GM23338 (cell line): Measurements from ENCODE around the gene PKD2L1. TPM values are rescaled to one million over a fixed set of nuclear protein-coding genes. Genes with fewer than 3 reads are reported as not detected.

Experiments
- ATAC-seq: fragments of 200-7000 bp; cut with Tn5 transposase; 3 replicates; pipeline ENCODE4 v1.9.1; 2020
- DNase-seq: peaks from one replicate; pipeline ENCODE4 v3.0.0-alpha.2; 2015; ENCODE audit warnings: low spot score
- H2AFZ ChIP-seq: fragments of 200-600 bp; sonication (generic); 2 replicates; pipeline ENCODE4 v1.8.0; 2016; ENCODE audit warnings: antibody characterized with exemption, mild to moderate bottlenecking, moderate library complexity
- H3F3A ChIP-seq: fragments of 200-600 bp; sonication (generic); replicated peaks from 2 replicates; pipeline ENCODE4 v1.8.0; 2017; ENCODE audit warnings: antibody characterized with exemption, mixed run types, low read depth
- H3K27ac ChIP-seq: fragments of 200-600 bp; sonication (generic); 2 replicates; pipeline ENCODE4 v1.6.1; 2016; ENCODE audit warnings: low read depth
- H3K27me3 ChIP-seq: fragments of 200-600 bp; sonication (generic); 2 replicates; pipeline ENCODE4 v1.8.0; 2016; ENCODE audit warnings: mild to moderate bottlenecking, mixed run types, moderate library complexity; ENCODE audit not compliant: insufficient read depth
- H3K36me3 ChIP-seq: fragments of 200-600 bp; sonication (generic); 2 replicates; pipeline ENCODE4 v1.8.0; 2016; ENCODE audit warnings: mild to moderate bottlenecking; ENCODE audit not compliant: insufficient read depth
- H3K4me1 ChIP-seq: fragments of 200-600 bp; sonication (generic); 2 replicates; pipeline ENCODE4 v1.8.0; 2016; ENCODE audit warnings: mild to moderate bottlenecking, moderate library complexity; ENCODE audit not compliant: insufficient read depth
- H3K4me2 ChIP-seq: fragments of 200-600 bp; sonication (generic); 2 replicates; pipeline ENCODE4 v1.7.1; 2017; ENCODE audit warnings: mixed run types
- H3K4me3 ChIP-seq: fragments of 200-600 bp; sonication (generic); 2 replicates; pipeline ENCODE4 v1.6.1; 2016; ENCODE audit warnings: mixed run types
- H3K79me2 ChIP-seq: fragments of 200-600 bp; sonication (generic); replicated peaks from 2 replicates; pipeline ENCODE4 v1.8.0; 2017; ENCODE audit warnings: mild to moderate bottlenecking; ENCODE audit not compliant: insufficient read depth
- H3K9me2 ChIP-seq: fragments of 200-600 bp; sonication (generic); 2 replicates; pipeline ENCODE4 v1.8.0; 2017; ENCODE audit not compliant: insufficient read depth
- H4K20me1 ChIP-seq: fragments of 200-600 bp; sonication (generic); replicated peaks from 2 replicates; pipeline ENCODE4 v1.8.0; 2017; ENCODE audit warnings: mild to moderate bottlenecking; ENCODE audit not compliant: insufficient read depth
- H3K27ac Mint-ChIP-seq: 2 replicates; pipeline ENCODE4 v1.8.0; 2020; ENCODE audit warnings: inconsistent platforms, mild to moderate bottlenecking, moderate library complexity, mixed read lengths
- H3K27me3 Mint-ChIP-seq: 3 replicates; pipeline ENCODE4 v1.8.0; 2022; ENCODE audit warnings: low read depth, mild to moderate bottlenecking, moderate library complexity, mixed read lengths, inconsistent platforms; ENCODE audit not compliant: insufficient read depth, poor library complexity
- H3K36me3 Mint-ChIP-seq: 3 replicates; pipeline ENCODE4 v1.8.0; 2021; ENCODE audit warnings: low read depth, mild to moderate bottlenecking, inconsistent platforms, moderate library complexity, mixed read lengths
- H3K4me1 Mint-ChIP-seq: 3 replicates; pipeline ENCODE4 v1.8.0; 2020; ENCODE audit warnings: mild to moderate bottlenecking, inconsistent platforms, mixed read lengths
- H3K4me3 Mint-ChIP-seq: 3 replicates; pipeline ENCODE4 v1.8.0; 2021; ENCODE audit warnings: moderate library complexity, mild to moderate bottlenecking, inconsistent platforms, mixed read lengths
- H3K9me3 Mint-ChIP-seq: 3 replicates; pipeline ENCODE4 v1.8.0; 2020; ENCODE audit warnings: moderate library complexity, mild to moderate bottlenecking, inconsistent platforms, mixed read lengths
- CREB1 ChIP-seq: fragments of 250-450 bp; sonication (Bioruptor Pico); IDR thresholded peaks from 2 replicates; pipeline ENCODE4 v1.5.0; 2020; ENCODE audit warnings: low read depth, mild to moderate bottlenecking, moderate library complexity
- CTCF ChIP-seq, 2 experiments: fragments of 200-600 bp in 1 of 2; sonication (generic) in 1 of 2; conservative IDR thresholded peaks; 2 replicates each; pipeline versions ENCODE4 v1.5.1 to v1.6.1; 2016 to 2017; ENCODE audit warnings: antibody characterized with exemption in 2 of 2, low read depth in 2 of 2, mild to moderate bottlenecking in 2 of 2, moderate library complexity in 1 of 2
- EZH2 ChIP-seq: fragments of 200-600 bp; sonication (generic); IDR thresholded peaks from one replicate; pipeline ENCODE4 v1.8.0; 2017; ENCODE audit warnings: antibody characterized with exemption, mild to moderate bottlenecking, low read depth; ENCODE audit not compliant: unreplicated experiment
- EZH2phosphoT487 ChIP-seq: fragments of 200-600 bp; sonication (generic); IDR thresholded peaks from one replicate; pipeline ENCODE4 v1.8.1; 2018; ENCODE audit warnings: antibody characterized with exemption; ENCODE audit not compliant: unreplicated experiment
- JUNB ChIP-seq: IDR thresholded peaks from one replicate; pipeline ENCODE4 v1.6.1; 2016; ENCODE audit warnings: antibody characterized with exemption; ENCODE audit not compliant: unreplicated experiment
- NANOG ChIP-seq: IDR thresholded peaks from 2 replicates; pipeline ENCODE4 v1.6.1; 2016; ENCODE audit warnings: antibody characterized with exemption, borderline replicate concordance
- POLR2AphosphoS5 ChIP-seq: IDR thresholded peaks from 2 replicates; pipeline ENCODE4 v1.6.1; 2016; ENCODE audit warnings: antibody characterized with exemption, low read depth
- STAT1 ChIP-seq: IDR thresholded peaks from one replicate; pipeline ENCODE4 v1.6.1; 2016; ENCODE audit warnings: antibody characterized with exemption; ENCODE audit not compliant: unreplicated experiment
- ZNF114 ChIP-seq: fragments of 250-450 bp; sonication (Bioruptor Pico); IDR thresholded peaks from 2 replicates; pipeline ENCODE4 v1.5.0; 2020; ENCODE audit warnings: mild to moderate bottlenecking, moderate library complexity
- ZNF331 ChIP-seq: fragments of 250-450 bp; sonication (Bioruptor Pico); IDR thresholded peaks from 2 replicates; pipeline ENCODE4 v1.5.0; 2020; ENCODE audit warnings: low read depth, mild to moderate bottlenecking, moderate library complexity
- polyA plus RNA-seq: library from polyadenylated mRNA; unstranded; fragments of >200 nt; fragmentation: Nextera tagmentation; extraction: Ambion mirVana; gene quantifications from 2 replicates; pipeline ENCODE4 v1.2.1, GENCODE V29; 2016
- total RNA-seq: library from RNA; depleted of rRNA; stranded (reverse); fragments of >200 nt; shearing (Covaris generic); gene quantifications from 2 replicates; pipeline ENCODE4 v1.2.3, GENCODE V29; 2014
- TF ChIP-seq, protein P1 (sequence below): fragments of 250-450 bp; sonication (Bioruptor Pico); IDR thresholded peaks from 2 replicates; pipeline ENCODE4 v1.5.0; 2020; ENCODE audit warnings: mild to moderate bottlenecking, moderate library complexity
- TF ChIP-seq, protein P2 (sequence below): IDR thresholded peaks from 2 replicates; pipeline ENCODE4 v1.6.1; 2016; ENCODE audit warnings: antibody characterized with exemption
- TF ChIP-seq, protein P3 (sequence below): IDR thresholded peaks from one replicate; pipeline ENCODE4 v1.6.1; 2018; ENCODE audit warnings: antibody characterized with exemption; ENCODE audit not compliant: unreplicated experiment

The PKD2L1 gene
- total and polyA plus RNA-seq, 2 experiments from 2014 or later: not detected

DNA sequence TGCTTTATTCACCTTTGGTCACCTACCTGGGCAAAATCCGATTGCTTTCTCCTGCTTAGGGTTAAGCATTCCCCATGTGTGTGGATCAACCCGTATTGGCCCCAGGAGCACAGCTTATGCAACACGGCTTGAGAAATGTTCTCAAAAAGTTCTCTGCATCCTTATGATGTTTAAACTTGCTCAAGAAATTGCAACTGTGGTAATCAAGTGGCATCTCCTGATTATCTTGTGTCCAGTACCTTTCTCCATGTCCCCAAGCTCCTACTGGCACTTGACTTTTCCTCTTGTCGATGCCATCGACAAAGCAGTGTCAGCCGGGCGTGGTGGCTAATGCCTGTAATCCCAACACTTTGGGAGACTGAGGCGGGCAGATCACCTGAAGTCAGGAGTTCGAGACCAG, 4.7 kb upstream of the PKD2L1 start:
- no peaks in the 10 kb centered on the region for H3F3A ChIP-seq
- no peak overlapping the region for H3K4me2 ChIP-seq
- peaks cover 15% of the 10 kb centered on the region for H3K27me3 Mint-ChIP-seq
- H3K4me1 ChIP-seq: no peaks in the 10 kb centered on the region
- H3K4me3 Mint-ChIP-seq: no peak overlapping the region
- H3K4me1 Mint-ChIP-seq: peaks cover 5% of the 10 kb centered on the region; the same call in 1 of the 3 replicates
- no peak overlapping the region for H3K27ac ChIP-seq
- no peak overlapping the region for H3K4me3 ChIP-seq
- TF ChIP-seq EZH2 (no peak), ZNF331 (no peak), ZNF114 (no peak), NANOG (no peak), STAT1 (no peak), JUNB (no peak), EZH2phosphoT487 (no peak), CREB1 (no peak), CTCF (conservative IDR thresholded peaks at IDR 0.05; ENCODE audit: low read depth in 2 of 2) (no peak), POLR2AphosphoS5 (no peak)
- TF ChIP-seq, protein P1, sequence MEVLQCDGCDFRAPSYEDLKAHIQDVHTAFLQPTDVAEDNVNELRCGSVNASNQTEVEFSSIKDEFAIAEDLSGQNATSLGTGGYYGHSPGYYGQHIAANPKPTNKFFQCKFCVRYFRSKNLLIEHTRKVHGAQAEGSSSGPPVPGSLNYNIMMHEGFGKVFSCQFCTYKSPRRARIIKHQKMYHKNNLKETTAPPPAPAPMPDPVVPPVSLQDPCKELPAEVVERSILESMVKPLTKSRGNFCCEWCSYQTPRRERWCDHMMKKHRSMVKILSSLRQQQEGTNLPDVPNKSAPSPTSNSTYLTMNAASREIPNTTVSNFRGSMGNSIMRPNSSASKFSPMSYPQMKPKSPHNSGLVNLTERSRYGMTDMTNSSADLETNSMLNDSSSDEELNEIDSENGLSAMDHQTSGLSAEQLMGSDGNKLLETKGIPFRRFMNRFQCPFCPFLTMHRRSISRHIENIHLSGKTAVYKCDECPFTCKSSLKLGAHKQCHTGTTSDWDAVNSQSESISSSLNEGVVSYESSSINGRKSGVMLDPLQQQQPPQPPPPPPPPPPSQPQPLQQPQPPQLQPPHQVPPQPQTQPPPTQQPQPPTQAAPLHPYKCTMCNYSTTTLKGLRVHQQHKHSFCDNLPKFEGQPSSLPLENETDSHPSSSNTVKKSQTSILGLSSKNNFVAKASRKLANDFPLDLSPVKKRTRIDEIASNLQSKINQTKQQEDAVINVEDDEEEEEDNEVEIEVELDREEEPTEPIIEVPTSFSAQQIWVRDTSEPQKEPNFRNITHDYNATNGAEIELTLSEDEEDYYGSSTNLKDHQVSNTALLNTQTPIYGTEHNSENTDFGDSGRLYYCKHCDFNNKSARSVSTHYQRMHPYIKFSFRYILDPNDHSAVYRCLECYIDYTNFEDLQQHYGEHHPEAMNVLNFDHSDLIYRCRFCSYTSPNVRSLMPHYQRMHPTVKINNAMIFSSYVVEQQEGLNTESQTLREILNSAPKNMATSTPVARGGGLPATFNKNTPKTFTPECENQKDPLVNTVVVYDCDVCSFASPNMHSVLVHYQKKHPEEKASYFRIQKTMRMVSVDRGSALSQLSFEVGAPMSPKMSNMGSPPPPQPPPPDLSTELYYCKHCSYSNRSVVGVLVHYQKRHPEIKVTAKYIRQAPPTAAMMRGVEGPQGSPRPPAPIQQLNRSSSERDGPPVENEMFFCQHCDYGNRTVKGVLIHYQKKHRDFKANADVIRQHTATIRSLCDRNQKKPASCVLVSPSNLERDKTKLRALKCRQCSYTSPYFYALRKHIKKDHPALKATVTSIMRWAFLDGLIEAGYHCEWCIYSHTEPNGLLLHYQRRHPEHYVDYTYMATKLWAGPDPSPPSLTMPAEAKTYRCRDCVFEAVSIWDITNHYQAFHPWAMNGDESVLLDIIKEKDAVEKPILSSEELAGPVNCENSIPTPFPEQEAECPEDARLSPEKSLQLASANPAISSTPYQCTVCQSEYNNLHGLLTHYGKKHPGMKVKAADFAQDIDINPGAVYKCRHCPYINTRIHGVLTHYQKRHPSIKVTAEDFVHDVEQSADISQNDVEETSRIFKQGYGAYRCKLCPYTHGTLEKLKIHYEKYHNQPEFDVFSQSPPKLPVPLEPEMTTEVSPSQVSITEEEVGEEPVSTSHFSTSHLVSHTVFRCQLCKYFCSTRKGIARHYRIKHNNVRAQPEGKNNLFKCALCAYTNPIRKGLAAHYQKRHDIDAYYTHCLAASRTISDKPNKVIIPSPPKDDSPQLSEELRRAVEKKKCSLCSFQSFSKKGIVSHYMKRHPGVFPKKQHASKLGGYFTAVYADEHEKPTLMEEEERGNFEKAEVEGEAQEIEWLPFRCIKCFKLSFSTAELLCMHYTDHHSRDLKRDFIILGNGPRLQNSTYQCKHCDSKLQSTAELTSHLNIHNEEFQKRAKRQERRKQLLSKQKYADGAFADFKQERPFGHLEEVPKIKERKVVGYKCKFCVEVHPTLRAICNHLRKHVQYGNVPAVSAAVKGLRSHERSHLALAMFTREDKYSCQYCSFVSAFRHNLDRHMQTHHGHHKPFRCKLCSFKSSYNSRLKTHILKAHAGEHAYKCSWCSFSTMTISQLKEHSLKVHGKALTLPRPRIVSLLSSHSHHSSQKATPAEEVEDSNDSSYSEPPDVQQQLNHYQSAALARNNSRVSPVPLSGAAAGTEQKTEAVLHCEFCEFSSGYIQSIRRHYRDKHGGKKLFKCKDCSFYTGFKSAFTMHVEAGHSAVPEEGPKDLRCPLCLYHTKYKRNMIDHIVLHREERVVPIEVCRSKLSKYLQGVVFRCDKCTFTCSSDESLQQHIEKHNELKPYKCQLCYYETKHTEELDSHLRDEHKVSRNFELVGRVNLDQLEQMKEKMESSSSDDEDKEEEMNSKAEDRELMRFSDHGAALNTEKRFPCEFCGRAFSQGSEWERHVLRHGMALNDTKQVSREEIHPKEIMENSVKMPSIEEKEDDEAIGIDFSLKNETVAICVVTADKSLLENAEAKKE (CRISPR knock-in tag): no peak
- TF ChIP-seq, protein P2, sequence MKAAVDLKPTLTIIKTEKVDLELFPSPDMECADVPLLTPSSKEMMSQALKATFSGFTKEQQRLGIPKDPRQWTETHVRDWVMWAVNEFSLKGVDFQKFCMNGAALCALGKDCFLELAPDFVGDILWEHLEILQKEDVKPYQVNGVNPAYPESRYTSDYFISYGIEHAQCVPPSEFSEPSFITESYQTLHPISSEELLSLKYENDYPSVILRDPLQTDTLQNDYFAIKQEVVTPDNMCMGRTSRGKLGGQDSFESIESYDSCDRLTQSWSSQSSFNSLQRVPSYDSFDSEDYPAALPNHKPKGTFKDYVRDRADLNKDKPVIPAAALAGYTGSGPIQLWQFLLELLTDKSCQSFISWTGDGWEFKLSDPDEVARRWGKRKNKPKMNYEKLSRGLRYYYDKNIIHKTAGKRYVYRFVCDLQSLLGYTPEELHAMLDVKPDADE: no peak
- TF ChIP-seq, protein P3, sequence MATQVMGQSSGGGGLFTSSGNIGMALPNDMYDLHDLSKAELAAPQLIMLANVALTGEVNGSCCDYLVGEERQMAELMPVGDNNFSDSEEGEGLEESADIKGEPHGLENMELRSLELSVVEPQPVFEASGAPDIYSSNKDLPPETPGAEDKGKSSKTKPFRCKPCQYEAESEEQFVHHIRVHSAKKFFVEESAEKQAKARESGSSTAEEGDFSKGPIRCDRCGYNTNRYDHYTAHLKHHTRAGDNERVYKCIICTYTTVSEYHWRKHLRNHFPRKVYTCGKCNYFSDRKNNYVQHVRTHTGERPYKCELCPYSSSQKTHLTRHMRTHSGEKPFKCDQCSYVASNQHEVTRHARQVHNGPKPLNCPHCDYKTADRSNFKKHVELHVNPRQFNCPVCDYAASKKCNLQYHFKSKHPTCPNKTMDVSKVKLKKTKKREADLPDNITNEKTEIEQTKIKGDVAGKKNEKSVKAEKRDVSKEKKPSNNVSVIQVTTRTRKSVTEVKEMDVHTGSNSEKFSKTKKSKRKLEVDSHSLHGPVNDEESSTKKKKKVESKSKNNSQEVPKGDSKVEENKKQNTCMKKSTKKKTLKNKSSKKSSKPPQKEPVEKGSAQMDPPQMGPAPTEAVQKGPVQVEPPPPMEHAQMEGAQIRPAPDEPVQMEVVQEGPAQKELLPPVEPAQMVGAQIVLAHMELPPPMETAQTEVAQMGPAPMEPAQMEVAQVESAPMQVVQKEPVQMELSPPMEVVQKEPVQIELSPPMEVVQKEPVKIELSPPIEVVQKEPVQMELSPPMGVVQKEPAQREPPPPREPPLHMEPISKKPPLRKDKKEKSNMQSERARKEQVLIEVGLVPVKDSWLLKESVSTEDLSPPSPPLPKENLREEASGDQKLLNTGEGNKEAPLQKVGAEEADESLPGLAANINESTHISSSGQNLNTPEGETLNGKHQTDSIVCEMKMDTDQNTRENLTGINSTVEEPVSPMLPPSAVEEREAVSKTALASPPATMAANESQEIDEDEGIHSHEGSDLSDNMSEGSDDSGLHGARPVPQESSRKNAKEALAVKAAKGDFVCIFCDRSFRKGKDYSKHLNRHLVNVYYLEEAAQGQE: no peak
- no peaks in the 10 kb centered on the region for H3K36me3 ChIP-seq
- 0 out of 2 replicates have a peak, but pooled peaks cover 6% of the 10 kb centered on the region for H3K9me2 ChIP-seq
- no peak overlapping the region for H3K27ac Mint-ChIP-seq
- no peak overlapping the region for H2AFZ ChIP-seq
- ATAC-seq (no peak), DNase-seq (no peak)
- no peaks in the 10 kb centered on the region for H3K9me3 Mint-ChIP-seq
- H3K79me2 ChIP-seq: no peaks in the 10 kb centered on the region
- H3K36me3 Mint-ChIP-seq: no peaks in the 10 kb centered on the region
- H4K20me1 ChIP-seq: no peaks in the 10 kb centered on the region
- H3K27me3 ChIP-seq: no peaks in the 10 kb centered on the region
